Endothelial cell of umbilical vein (primary cell): ENCODE results near the gene GRID1. TPM values are rescaled to one million over a fixed set of nuclear protein-coding genes. Genes with fewer than 3 reads are reported as not detected.

Experiments
- BruUV-seq: library from RNA; stranded (reverse); fragments of 400-500 nt; replicated peaks from 2 replicates; lab custom pipeline; 2021; lab: Mats Ljungman, UMichigan
- CTCF ChIA-PET: fragments of 300-600, 350-600 bp; sonication (Branson Sonifier 250); formaldehyde crosslinking; loops from one replicate; lab custom pipeline; 2021; ENCODE audit warnings: antibody characterized with exemption, inconsistent platforms; lab: Charles Lee
- POLR2A ChIA-PET: fragments of 300-600, 350-600 bp; sonication (Branson Sonifier 250); formaldehyde crosslinking; loops from one replicate; lab custom pipeline; 2021; ENCODE audit warnings: antibody characterized with exemption, inconsistent platforms; lab: Charles Lee
- DNase-seq: peaks from one replicate; pipeline ENCODE4 v3.0.0-alpha.2; 2011; ENCODE audit warnings: low read depth, low spot score
- FAIRE-seq: peaks from 2 replicates; lab custom pipeline; 2011; peaks lifted over from hg19 to GRCh38; lab: Jason Lieb, UNC
- H2AFZ ChIP-seq: 2 replicates; pipeline ENCODE4 v1.6.0; 2012; ENCODE audit warnings: low read depth, low read length, control low read depth, inconsistent platforms
- H3K27ac ChIP-seq: 2 replicates; pipeline ENCODE4 v1.5.1; 2011; ENCODE audit warnings: low read depth, mild to moderate bottlenecking, control low read depth, low read length, moderate library complexity; ENCODE audit not compliant: insufficient read depth
- H3K27me3 ChIP-seq, 2 experiments: 2 replicates each; pipeline versions ENCODE4 v1.6.0 to v1.6.1; 2011; ENCODE audit warnings: low read length in 2 of 2, mixed read lengths in 1 of 2; ENCODE audit not compliant: control insufficient read depth in 2 of 2, insufficient read depth in 2 of 2
- H3K36me3 ChIP-seq, 2 experiments: 2 replicates in 1 of 2; 3 replicates in 1 of 2; pipeline ENCODE4 v1.5.1; 2011; ENCODE audit warnings: low read length in 2 of 2, mild to moderate bottlenecking in 1 of 2, moderate library complexity in 1 of 2; ENCODE audit not compliant: control insufficient read depth in 2 of 2, insufficient read depth in 2 of 2; ENCODE audit errors: extremely low read depth in 1 of 2
- H3K4me1 ChIP-seq: 3 replicates; pipeline ENCODE4 v1.5.1; 2011; ENCODE audit warnings: mild to moderate bottlenecking, low read length; ENCODE audit not compliant: control insufficient read depth, insufficient read depth; ENCODE audit errors: extremely low read depth
- H3K4me2 ChIP-seq: 2 replicates; pipeline ENCODE4 v1.6.1; 2011; ENCODE audit warnings: low read length, control low read depth, mixed read lengths; ENCODE audit not compliant: insufficient read depth
- H3K4me3 ChIP-seq, 3 experiments: fragments of 200-600 bp in 1 of 3; sonication (generic), shearing (Covaris generic) in 1 of 3; replicated peaks in 1 of 3; 2 replicates each; pipeline ENCODE4 v1.5.1; 2011 to 2016; ENCODE audit warnings: control low read depth in 3 of 3, low read length in 3 of 3, mild to moderate bottlenecking in 2 of 3, inconsistent platforms in 1 of 3, low read depth in 1 of 3, moderate library complexity in 1 of 3; ENCODE audit not compliant: insufficient read depth in 1 of 3
- H3K79me2 ChIP-seq: 2 replicates; pipeline ENCODE4 v1.6.0; 2012; ENCODE audit warnings: low read length, inconsistent platforms; ENCODE audit not compliant: control insufficient read depth, insufficient read depth
- H3K9ac ChIP-seq: replicated peaks from 2 replicates; pipeline ENCODE3; 2011; ENCODE audit warnings: low read length, control low read depth; ENCODE audit not compliant: insufficient read depth; ENCODE audit errors: extremely low read depth
- H3K9me1 ChIP-seq: replicated peaks from 3 replicates; pipeline ENCODE4 v1.6.0; 2011; ENCODE audit warnings: mild to moderate bottlenecking, low read length; ENCODE audit not compliant: control insufficient read depth, insufficient read depth; ENCODE audit errors: extremely low read depth
- H3K9me3 ChIP-seq: replicated peaks from 2 replicates; pipeline ENCODE4 v1.5.1; 2012; ENCODE audit warnings: low read length, inconsistent platforms; ENCODE audit not compliant: control insufficient read depth, insufficient read depth
- H4K20me1 ChIP-seq: replicated peaks from 2 replicates; pipeline ENCODE3; 2011; ENCODE audit warnings: mild to moderate bottlenecking, low read length; ENCODE audit not compliant: control insufficient read depth, insufficient read depth; ENCODE audit errors: extremely low read depth
- EZH2 ChIP-seq: IDR thresholded peaks from 2 replicates; pipeline ENCODE4 v1.6.1; 2012; ENCODE audit warnings: borderline replicate concordance, low read depth, mild to moderate bottlenecking, moderate library complexity, low read length, inconsistent platforms; ENCODE audit not compliant: severe bottlenecking
- GATA2 ChIP-seq: IDR thresholded peaks from 2 replicates; pipeline ENCODE4 v1.7.0; 2011; ENCODE audit warnings: low read depth, mild to moderate bottlenecking, moderate library complexity, mixed read lengths, low read length; ENCODE audit not compliant: insufficient read length, insufficient read depth
- JUN ChIP-seq: IDR thresholded peaks from 2 replicates; pipeline ENCODE4 v1.6.1; 2011; ENCODE audit warnings: borderline replicate concordance, low read depth; ENCODE audit not compliant: insufficient read length, insufficient read depth
- MYC ChIP-seq: IDR thresholded peaks from one replicate; pipeline ENCODE4 v1.6.1; 2011; ENCODE audit warnings: mild to moderate bottlenecking, low read depth, low read length
- POLR2A ChIP-seq: IDR thresholded peaks from 2 replicates; pipeline ENCODE4 v1.6.1; 2012; ENCODE audit warnings: low read depth, mild to moderate bottlenecking, control low read depth, low read length
- POLR2AphosphoS5 ChIP-seq: IDR thresholded peaks from 2 replicates; pipeline ENCODE4 v1.6.1; 2012; ENCODE audit warnings: low read depth, mild to moderate bottlenecking, control low read depth, low read length, moderate library complexity; ENCODE audit not compliant: insufficient read depth
- dilution Hi-C: fragments of 300-500 bp; cut with MboI; formaldehyde crosslinking; loops from one replicate; pipeline ENCODE4 v1.15.0; 2019; ENCODE audit warnings: low sequenced_read_pairs; ENCODE audit not compliant: extremely low pct_ligation_motif_present
- intact Hi-C: fragments of 100-400 bp; cut with micrococcal nuclease; formaldehyde crosslinking; loops from one replicate; pipeline ENCODE4 v1.10.0; 2022
- polyA plus RNA-seq, 4 experiments: library from polyadenylated mRNA; depleted of rRNA in 3 of 4; stranded (reverse) in 3 of 4; unstranded in 1 of 4; fragments of >200 nt; gene quantifications; 2 replicates each; pipeline versions ENCODE4 v1.2.1 to v1.2.3, GENCODE V29; 2011 to 2012; ENCODE audit warnings: missing spikeins in 1 of 4
- total RNA-seq: library from RNA; stranded (reverse); gene quantifications from 2 replicates; pipeline ENCODE4 v1.2.3, GENCODE V29; 2021
- TF ChIP-seq, protein P1 (sequence below): IDR thresholded peaks from 2 replicates; pipeline ENCODE4 v1.6.1; 2011; ENCODE audit not compliant: insufficient read depth, insufficient read length
- TF ChIP-seq, protein P2 (sequence below), 2 donors: IDR thresholded peaks; 1 replicate in 1 of 2; 2 replicates in 1 of 2; pipeline ENCODE4 v1.5.1; 2011; ENCODE audit warnings: low read length in 2 of 2, mild to moderate bottlenecking in 2 of 2, moderate library complexity in 2 of 2, control low read depth in 1 of 2, inconsistent platforms in 1 of 2, low read depth in 1 of 2; ENCODE audit not compliant: insufficient read depth in 1 of 2; ENCODE audit errors: extremely low read depth in 1 of 2

GRID1 gene
- total and polyA plus RNA-seq, 2 donors (not counting 3 experiments of a cell fraction or from before 2014, with no cell fraction given), result not detected

DNA sequence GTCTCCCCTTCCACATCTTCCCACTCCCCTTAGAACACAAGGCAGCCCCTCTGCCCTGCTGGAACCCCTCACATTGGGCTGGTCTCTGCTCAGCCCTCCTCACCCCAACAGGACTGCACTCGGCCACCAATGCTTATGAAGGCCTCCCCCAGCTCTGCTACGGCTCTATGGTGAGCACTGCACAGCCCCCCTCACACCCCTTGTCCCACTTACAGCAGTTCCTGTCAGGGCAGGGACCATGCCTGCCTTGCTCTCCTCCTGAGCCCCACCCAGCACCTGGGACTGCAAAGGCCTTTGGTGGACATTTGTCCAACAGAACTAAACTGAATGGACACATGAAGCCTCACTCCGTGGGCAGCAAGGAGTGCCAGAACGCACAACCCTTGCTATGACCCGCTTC, 171.9 kb downstream of the GRID1 start:
- dilution Hi-C loops, result no loop called here

More for the DNA sequence above, 171.9 kb downstream of the GRID1 start:
- Histone ChIP-seq H3K79me2 (no peaks in the 10 kb centered on the region), H4K20me1 (no peaks in the 10 kb centered on the region), H3K9ac (no peak overlapping the region), H3K27ac (no peak overlapping the region), H3K9me3 (no peaks in the 10 kb centered on the region), H3K27me3 (no peaks in the 10 kb centered on the region), H3K4me1 (no peaks in the 10 kb centered on the region), H3K36me3 (no peaks in the 10 kb centered on the region), H3K4me2 (no peak overlapping the region), H3K4me3 (no peak overlapping the region), H3K9me1 (no peaks in the 10 kb centered on the region), H2AFZ (no peak overlapping the region)
- no TSS peak for BruUV-seq
- DNase-seq (no peak), FAIRE-seq (no peak)
- no peak for TF ChIP-seq POLR2A
- TF ChIP-seq JUN, result no peak
- TF ChIP-seq GATA2, result no peak
- TF ChIP-seq, protein P1, sequence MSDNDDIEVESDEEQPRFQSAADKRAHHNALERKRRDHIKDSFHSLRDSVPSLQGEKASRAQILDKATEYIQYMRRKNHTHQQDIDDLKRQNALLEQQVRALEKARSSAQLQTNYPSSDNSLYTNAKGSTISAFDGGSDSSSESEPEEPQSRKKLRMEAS, result no peak
- TF ChIP-seq, protein P2, sequence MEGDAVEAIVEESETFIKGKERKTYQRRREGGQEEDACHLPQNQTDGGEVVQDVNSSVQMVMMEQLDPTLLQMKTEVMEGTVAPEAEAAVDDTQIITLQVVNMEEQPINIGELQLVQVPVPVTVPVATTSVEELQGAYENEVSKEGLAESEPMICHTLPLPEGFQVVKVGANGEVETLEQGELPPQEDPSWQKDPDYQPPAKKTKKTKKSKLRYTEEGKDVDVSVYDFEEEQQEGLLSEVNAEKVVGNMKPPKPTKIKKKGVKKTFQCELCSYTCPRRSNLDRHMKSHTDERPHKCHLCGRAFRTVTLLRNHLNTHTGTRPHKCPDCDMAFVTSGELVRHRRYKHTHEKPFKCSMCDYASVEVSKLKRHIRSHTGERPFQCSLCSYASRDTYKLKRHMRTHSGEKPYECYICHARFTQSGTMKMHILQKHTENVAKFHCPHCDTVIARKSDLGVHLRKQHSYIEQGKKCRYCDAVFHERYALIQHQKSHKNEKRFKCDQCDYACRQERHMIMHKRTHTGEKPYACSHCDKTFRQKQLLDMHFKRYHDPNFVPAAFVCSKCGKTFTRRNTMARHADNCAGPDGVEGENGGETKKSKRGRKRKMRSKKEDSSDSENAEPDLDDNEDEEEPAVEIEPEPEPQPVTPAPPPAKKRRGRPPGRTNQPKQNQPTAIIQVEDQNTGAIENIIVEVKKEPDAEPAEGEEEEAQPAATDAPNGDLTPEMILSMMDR (IDR thresholded peaks at IDR 0.05; ENCODE audit: extremely low read depth in 1 of 2, insufficient read depth in 1 of 2, low read depth in 1 of 2, low read length in 2 of 2), result no peak
- TF ChIP-seq MYC, result no peak
- TF ChIP-seq POLR2AphosphoS5, result no peak
- TF ChIP-seq EZH2, result no peak
- ChIA-PET CTCF (no interaction called here), POLR2A (no interaction called here)
- intact Hi-C loops, result no loop called here
